ENCODE data around the gene MON2. TPM values are rescaled to one million over a fixed set of nuclear protein-coding genes. Genes with fewer than 3 reads are reported as not detected.

The MON2 gene
- total and polyA plus RNA-seq, 10 of the 15 experiments (the other 5 are each of a cell fraction or from before 2014, with no cell fraction given) = 5.4 to 34.3 (median 23.4) TPM

GRCh38 chr12:62602255-62603060 lies 135.8 kb downstream of the MON2 start (continued):
- TF ChIP-seq MLLT1 (IDR thresholded peaks at IDR 0.05) (peak; percentile 96), SMARCA5 (IDR thresholded peaks at IDR 0.05) (0 out of 2 replicates have a peak, but pooled peaks have one; percentile 36), STAT3 (IDR thresholded peaks at IDR 0.05; ENCODE audit: low read depth, low read length) (no peak), PKNOX1 (IDR thresholded peaks at IDR 0.05) (peak; percentile 58), POLR2AphosphoS5 (IDR thresholded peaks at IDR 0.05; ENCODE audit: low read length) (peak; percentile 91), SIN3A (IDR thresholded peaks at IDR 0.05; ENCODE audit: low read depth, low read length) (0 out of 2 replicates have a peak, but pooled peaks have one; percentile 16), E2F8 (IDR thresholded peaks at IDR 0.05; ENCODE audit: low read depth, partially characterized antibody) (no peak), HDAC2 (IDR thresholded peaks at IDR 0.05) (no peak), ZNF592 (IDR thresholded peaks at IDR 0.05) (0 out of 2 replicates have a peak, but pooled peaks have one; percentile 38), TARDBP (IDR thresholded peaks at IDR 0.05; ENCODE audit: borderline replicate concordance) (no peak), POU2F2 (IDR thresholded peaks at IDR 0.05; ENCODE audit: borderline replicate concordance, low read depth, low read length) (peak; percentile 4; the same call in 2 of the 3 replicates), ZBED1 (IDR thresholded peaks at IDR 0.05; ENCODE audit: borderline replicate concordance) (no peak; the same call in 1 of the 2 replicates), ZNF217 (IDR thresholded peaks at IDR 0.05) (no peak), EZH2 (IDR thresholded peaks at IDR 0.05; ENCODE audit: borderline replicate concordance, control insufficient read depth, low read depth, low read length) (no peak), IRF5 (IDR thresholded peaks at IDR 0.05; ENCODE audit: borderline replicate concordance) (no peak), RBBP5 (conservative IDR thresholded peaks at IDR 0.05) (no peak), ZNF622 (IDR thresholded peaks at IDR 0.05) (no peak), MYB (IDR thresholded peaks at IDR 0.05; ENCODE audit: borderline replicate concordance, low read depth, low read length) (no peak), BRCA1 (IDR thresholded peaks at IDR 0.05; ENCODE audit: low read depth, low read length) (no peak)
